MM.1S (cell line): ENCODE results near the gene PROP1.

ENCODE experiments used
- DNase-seq: peaks from one replicate; pipeline ENCODE4 v3.0.0-alpha.2; 2015
- H2AFZ ChIP-seq: fragments of 300-600 bp; sonication (generic); 2 replicates; pipeline ENCODE4 v1.6.0; 2016; ENCODE audit warnings: antibody characterized with exemption, low read length
- H3F3A ChIP-seq: fragments of 300-600 bp; sonication (generic); 2 replicates; pipeline ENCODE4 v1.6.1; 2016; ENCODE audit warnings: mild to moderate bottlenecking, antibody characterized with exemption, low read length, moderate library complexity, mixed read lengths; ENCODE audit not compliant: insufficient read depth
- H3K27ac ChIP-seq: fragments of 300-600 bp; sonication (generic); 2 replicates; pipeline ENCODE4 v1.5.1; 2016; ENCODE audit warnings: mild to moderate bottlenecking, low read length
- H3K27me3 ChIP-seq: fragments of 300-600 bp; sonication (generic); replicated peaks from 2 replicates; pipeline ENCODE4 v1.6.0; 2016; ENCODE audit warnings: low read length; ENCODE audit not compliant: insufficient read depth
- H3K36me3 ChIP-seq: fragments of 300-600 bp; sonication (generic); replicated peaks from 2 replicates; pipeline ENCODE4 v1.6.1; 2016; ENCODE audit warnings: mild to moderate bottlenecking, low read length, mixed read lengths; ENCODE audit not compliant: insufficient read depth
- H3K4me1 ChIP-seq: fragments of 300-600 bp; sonication (generic); 2 replicates; pipeline ENCODE4 v1.6.1; 2016; ENCODE audit warnings: low read length, mixed read lengths
- H3K4me2 ChIP-seq: fragments of 300-600 bp; sonication (generic); 2 replicates; pipeline ENCODE4 v1.6.0; 2016; ENCODE audit warnings: low read depth, low read length
- H3K4me3 ChIP-seq: fragments of 300-600 bp; sonication (generic); 2 replicates; pipeline ENCODE4 v1.5.1; 2016; ENCODE audit warnings: low read length, mixed read lengths
- H3K79me2 ChIP-seq: fragments of 300-600 bp; sonication (generic); 2 replicates; pipeline ENCODE4 v1.6.1; 2016; ENCODE audit warnings: mixed run types, low read length, mixed read lengths
- H3K9ac ChIP-seq: fragments of 300-600 bp; sonication (generic); 2 replicates; pipeline ENCODE4 v1.6.1; 2016; ENCODE audit warnings: low read length, mixed read lengths
- H3K9me2 ChIP-seq: fragments of 300-600 bp; sonication (generic); replicated peaks from 2 replicates; pipeline ENCODE4 v1.6.1; 2016; ENCODE audit warnings: mild to moderate bottlenecking, low read length, mixed read lengths; ENCODE audit not compliant: insufficient read depth
- H3K9me3 ChIP-seq: fragments of 300-600 bp; sonication (generic); replicated peaks from 2 replicates; pipeline ENCODE4 v1.6.1; 2016; ENCODE audit warnings: mild to moderate bottlenecking, low read length, mixed read lengths; ENCODE audit not compliant: insufficient read depth
- H4K20me1 ChIP-seq: fragments of 300-600 bp; sonication (generic); 2 replicates; pipeline ENCODE4 v1.6.1; 2016; ENCODE audit warnings: mild to moderate bottlenecking, low read length, moderate library complexity, mixed read lengths; ENCODE audit not compliant: insufficient read depth
- CTCF ChIP-seq: fragments of 300-600 bp; sonication (generic); IDR thresholded peaks from 2 replicates; pipeline ENCODE4 v1.5.1; 2016; ENCODE audit warnings: antibody characterized with exemption, low read length, mixed read lengths
- EZH2 ChIP-seq: fragments of 300-600 bp; sonication (generic); optimal IDR thresholded peaks from 2 replicates; pipeline ENCODE3; 2017; ENCODE audit warnings: low read depth, mild to moderate bottlenecking, antibody characterized with exemption, low read length, mixed read lengths
- EZH2phosphoT487 ChIP-seq: fragments of 300-600 bp; sonication (generic); IDR thresholded peaks from 2 replicates; pipeline ENCODE4 v1.6.1; 2018; ENCODE audit warnings: antibody characterized with exemption, low read length

PROP1 gene

GRCh38 chr5:177988989-177989625 is 6.9 kb downstream of the PROP1 start:
- H3K27me3 ChIP-seq, result peaks cover 33% of the 10 kb centered on the region
- no peaks in the 10 kb centered on the region for H3K4me1 ChIP-seq
- no peaks in the 10 kb centered on the region for H3K36me3 ChIP-seq
- no peak overlapping the region for H3K27ac ChIP-seq
- H3K9me3 ChIP-seq, result no peaks in the 10 kb centered on the region
- no peak overlapping the region for H3K9ac ChIP-seq
- H3K4me3 ChIP-seq, result no peak overlapping the region
- no peaks in the 10 kb centered on the region for H4K20me1 ChIP-seq
- H2AFZ ChIP-seq, result no peak overlapping the region
- TF ChIP-seq CTCF, result no peak
- no peak for TF ChIP-seq EZH2phosphoT487
- TF ChIP-seq EZH2, result no peak
- H3K79me2 ChIP-seq, result no peaks in the 10 kb centered on the region
- no peaks in the 10 kb centered on the region for H3F3A ChIP-seq
- no peak for DNase-seq
- no peak overlapping the region for H3K4me2 ChIP-seq
- H3K9me2 ChIP-seq, result no peaks in the 10 kb centered on the region

DNA sequence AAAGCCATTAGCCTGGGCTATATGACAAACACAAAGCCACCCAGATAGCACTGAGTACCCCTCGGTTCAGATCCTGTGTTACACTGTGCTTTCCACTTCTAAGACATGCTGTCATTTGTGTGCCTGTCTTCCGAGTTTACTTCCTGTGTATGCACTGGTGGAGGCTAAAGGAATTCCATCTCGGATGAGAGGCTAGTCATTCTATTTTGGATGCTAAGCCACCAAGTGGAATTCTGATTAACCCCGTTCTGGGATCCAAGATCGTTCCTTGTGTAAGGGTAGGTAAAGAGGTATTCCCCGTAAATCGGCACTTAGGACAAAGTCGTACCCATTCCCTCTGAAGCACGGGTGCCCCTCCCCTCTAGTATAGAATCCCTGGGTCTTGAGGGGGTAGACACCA is 8.7 kb downstream of the PROP1 start:
- no peaks in the 10 kb centered on the region for H3F3A ChIP-seq
- no peaks in the 10 kb centered on the region for H3K9me3 ChIP-seq
- H3K27ac ChIP-seq, result no peak overlapping the region
- H3K4me3 ChIP-seq, result no peak overlapping the region
- peaks cover 41% of the 10 kb centered on the region for H3K27me3 ChIP-seq
- H2AFZ ChIP-seq, result no peak overlapping the region
- H3K4me2 ChIP-seq, result no peak overlapping the region
- no peaks in the 10 kb centered on the region for H3K4me1 ChIP-seq
- H3K79me2 ChIP-seq, result no peaks in the 10 kb centered on the region
- no peak for TF ChIP-seq EZH2
- no peak for TF ChIP-seq CTCF
- no peak for TF ChIP-seq EZH2phosphoT487
- no peaks in the 10 kb centered on the region for H4K20me1 ChIP-seq
- H3K9me2 ChIP-seq, result no peaks in the 10 kb centered on the region
- DNase-seq, result no peak
- no peaks in the 10 kb centered on the region for H3K36me3 ChIP-seq
- H3K9ac ChIP-seq, result no peak overlapping the region

DNA sequence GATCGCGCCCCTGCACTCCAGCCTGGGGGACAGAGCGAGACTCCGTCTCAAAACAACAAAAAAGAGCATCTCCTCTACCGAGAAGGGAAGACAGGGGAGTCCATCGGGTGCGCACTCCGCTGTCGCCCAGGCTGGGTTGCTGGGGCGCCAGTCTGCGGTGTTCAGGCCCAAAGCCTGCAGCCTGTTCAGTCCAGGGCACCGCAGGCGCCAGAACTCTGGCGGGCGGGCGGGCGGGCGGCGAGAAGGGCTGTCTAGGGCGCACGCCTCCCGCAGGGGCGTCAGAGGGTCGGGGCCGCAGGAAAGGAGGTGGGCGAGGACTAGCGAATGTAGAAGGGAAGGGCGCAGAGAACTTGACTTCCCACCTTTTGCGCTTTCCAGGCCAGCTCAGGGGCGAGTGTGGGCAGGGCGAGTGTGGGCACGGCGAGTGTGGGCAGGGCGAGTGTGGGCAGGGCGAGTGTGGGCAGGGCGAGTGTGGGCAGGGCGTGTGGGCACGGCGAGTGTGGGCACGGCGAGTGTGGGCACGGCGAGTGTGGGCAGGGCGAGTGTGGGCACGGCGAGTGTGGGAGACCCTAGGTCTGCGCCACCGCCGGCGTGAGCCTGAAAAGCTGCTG is 10.5 kb downstream of the PROP1 start:
- DNase-seq, result no peak
- H3K27ac ChIP-seq, result no peak overlapping the region
- H3K27me3 ChIP-seq, result peaks cover 44% of the 10 kb centered on the region
- H3K79me2 ChIP-seq, result no peaks in the 10 kb centered on the region
- H3K4me3 ChIP-seq, result no peak overlapping the region
- no peaks in the 10 kb centered on the region for H3F3A ChIP-seq
- no peak overlapping the region for H3K4me2 ChIP-seq
- H3K9ac ChIP-seq, result no peak overlapping the region
- no peaks in the 10 kb centered on the region for H4K20me1 ChIP-seq
- H3K9me2 ChIP-seq, result no peaks in the 10 kb centered on the region
- H3K9me3 ChIP-seq, result no peaks in the 10 kb centered on the region
- no peaks in the 10 kb centered on the region for H3K36me3 ChIP-seq
- no peaks in the 10 kb centered on the region for H3K4me1 ChIP-seq
- no peak overlapping the region for H2AFZ ChIP-seq
- TF ChIP-seq EZH2phosphoT487 (no peak), CTCF (no peak), EZH2 (no peak)
